HG03378 (cell line): ENCODE results near the gene TMPRSS9.
"Not testable (repeated sequence)": the region's sequence is repeated elsewhere in the genome, so short reads cannot be mapped to it uniquely, and the experiment has no call there.

ENCODE experiments used
- ATAC-seq: cut with Tn5 transposase; IDR thresholded peaks from one replicate; pipeline ENCODE4 v1.9.1; 2021; ENCODE audit warnings: mild to moderate bottlenecking, moderate library complexity; ENCODE audit not compliant: unreplicated experiment

TMPRSS9 gene

DNA sequence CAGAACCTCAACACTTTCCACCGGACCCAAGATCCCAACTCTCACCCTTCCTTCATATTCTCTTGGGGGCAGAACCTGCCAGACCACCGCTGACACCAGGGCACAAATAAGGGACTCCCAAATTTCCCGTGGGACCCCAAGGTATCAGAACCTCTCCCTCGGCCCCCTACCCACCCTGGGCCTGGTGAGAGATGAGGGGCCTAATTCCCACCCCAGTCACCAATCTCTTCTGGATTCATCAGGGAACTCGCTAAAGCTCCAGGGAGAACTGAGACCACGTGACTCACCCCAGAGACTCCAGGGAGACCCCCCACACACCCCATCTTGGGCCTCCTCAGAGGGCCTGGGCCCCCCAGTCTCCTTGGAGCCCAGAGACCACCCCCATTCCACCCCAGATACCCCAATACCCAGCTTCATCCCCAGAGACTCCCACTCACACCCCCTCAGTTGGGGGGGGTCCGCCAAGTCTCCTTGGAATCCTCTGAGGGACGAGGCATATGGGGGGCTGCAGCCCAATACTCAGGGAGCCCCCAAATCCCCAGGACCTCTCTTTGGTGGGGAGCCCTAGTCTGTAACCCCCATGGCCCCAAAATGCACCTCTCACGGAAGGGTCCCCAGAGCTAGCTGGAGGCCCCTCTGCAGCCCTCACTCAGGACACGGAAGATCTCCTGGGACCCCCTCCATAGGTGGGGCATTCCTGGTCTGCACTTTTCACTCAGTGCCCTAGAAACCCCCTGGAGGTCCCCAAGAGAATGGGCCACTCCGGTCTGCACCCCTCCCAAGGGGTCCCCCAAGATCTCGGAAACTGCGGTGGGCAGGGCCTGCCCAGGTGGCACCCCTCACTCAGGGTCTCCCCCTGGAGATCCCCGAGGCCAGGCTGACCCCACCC, 95.1 kb downstream of the TMPRSS9 start:
- ATAC-seq, result no peak

DNA sequence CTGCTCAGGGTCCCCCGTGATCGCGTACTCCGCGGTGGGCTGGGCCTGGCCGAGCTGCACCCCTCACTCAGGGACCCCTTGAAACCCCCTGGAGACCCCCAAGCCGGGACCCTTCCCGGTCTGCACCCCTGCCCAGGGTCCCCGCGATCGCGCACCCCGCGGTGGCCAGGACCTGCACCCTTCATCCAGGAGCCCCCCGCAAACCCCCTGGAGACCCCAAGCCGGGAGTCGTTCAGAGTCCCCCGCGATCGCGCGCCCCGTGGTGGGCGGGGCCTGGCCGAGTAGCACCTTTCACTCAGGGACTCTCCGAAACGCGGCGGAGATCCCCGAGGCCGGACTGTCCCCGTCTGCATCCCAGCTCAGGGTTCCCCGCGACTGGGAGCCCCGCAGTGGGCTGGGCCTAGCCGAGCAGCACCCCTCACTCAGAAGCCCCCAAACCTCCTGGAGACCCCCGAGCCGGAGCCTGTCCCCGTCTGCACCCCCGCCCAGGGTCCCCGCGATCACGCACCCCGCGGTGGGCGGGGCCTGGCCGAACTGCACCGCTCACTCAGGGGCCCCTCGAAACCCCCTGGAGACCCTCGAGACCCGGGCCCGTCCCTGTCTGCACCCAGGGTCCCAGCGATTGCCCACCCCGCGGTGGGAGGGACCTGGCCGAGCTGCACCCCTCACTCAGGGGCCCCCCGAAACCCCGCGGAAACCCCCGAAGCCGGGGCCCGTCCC, 95.9 kb downstream of the TMPRSS9 start:
- ATAC-seq, result no peak

DNA sequence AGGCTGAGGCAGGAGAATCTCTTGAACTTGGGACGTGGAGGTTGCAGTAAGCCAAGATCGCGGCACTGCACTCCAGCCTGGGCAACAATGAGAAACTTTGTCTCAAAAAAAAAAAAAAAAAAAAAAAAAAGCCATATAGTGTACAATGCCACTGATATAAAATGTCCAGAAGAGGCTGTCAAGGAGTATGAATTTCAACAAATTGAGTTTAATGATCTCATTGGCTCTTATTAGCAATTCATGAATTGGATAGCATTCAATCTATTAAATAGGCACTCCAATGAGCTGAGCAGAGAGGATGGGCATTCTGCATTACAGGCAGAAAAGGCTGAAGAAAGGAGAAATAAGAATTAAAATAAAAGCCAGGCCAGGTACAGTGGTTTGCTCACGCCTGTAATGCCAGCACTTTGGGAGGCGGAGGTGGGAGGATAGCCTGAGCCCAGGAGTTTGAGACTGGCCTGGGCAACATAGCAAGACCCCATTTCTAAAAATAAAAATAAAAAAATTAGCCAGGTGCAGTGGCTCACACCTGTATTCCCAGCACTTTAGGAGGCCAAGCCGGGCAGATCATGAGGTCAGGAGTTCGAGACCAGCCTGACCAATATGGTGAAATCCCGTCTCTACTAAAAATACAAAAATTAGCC, 97.5 kb downstream of the TMPRSS9 start:
- no peak for ATAC-seq

DNA sequence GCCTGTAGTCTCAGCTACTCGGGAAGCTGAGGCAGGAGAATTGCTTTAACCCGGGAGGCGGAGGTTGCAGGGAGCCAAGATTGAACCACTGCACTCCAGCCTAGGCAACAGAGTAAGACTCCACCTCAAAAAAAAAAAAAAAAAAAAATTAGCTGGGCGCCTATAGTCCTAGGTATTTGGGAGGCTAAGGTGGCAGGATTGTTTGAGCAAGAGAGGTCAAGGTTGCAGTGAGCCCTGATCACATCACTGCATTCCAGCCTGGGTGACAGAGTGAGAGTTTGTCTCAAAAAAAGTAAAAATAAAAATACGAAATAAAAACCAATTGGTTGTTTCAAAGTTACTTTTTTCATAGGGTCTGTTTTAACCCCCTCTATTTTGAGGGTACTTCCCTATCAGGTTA, 98.0 kb downstream of the TMPRSS9 start:
- no peak for ATAC-seq

DNA sequence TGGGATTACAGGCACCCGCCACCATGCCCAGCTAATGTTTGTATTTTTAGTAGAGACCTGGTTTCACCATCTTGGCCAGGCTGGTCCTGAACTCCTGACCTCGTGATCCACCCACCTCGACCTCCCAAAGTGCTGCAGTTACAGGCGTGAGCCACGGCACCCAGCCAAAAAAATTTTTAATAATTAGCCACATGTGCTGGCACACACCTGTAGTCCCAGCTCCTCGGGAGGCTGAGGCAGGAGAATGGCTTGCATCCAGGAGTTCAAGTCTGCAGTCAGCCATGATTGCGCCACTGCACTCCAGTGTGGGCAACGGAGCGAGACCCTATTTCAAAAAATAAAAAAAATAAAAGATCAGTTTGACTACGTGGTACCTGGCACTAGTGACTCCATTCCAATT, 98.7 kb downstream of the TMPRSS9 start:
- not testable (repeated sequence) for ATAC-seq

DNA sequence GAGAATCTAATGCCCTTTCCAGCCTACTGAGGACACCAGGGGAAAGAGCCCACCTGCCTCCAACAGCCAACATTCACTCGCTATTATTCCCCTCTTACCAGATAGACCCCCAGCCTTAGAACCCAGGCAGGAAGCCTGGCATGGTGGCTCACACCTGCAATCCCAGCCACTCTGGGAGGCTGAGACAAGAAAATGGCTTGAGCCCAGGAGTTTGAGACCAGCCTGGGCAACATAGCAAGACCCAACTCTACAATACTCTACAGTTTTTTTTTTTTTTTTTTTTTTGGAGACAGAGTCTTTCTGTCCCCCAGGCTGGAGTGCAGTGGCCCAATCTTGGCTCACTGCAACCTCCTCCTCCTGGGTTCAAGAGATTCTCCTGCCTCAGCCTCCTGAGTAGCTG, 100.2 kb downstream of the TMPRSS9 start:
- ATAC-seq, result no peak

DNA sequence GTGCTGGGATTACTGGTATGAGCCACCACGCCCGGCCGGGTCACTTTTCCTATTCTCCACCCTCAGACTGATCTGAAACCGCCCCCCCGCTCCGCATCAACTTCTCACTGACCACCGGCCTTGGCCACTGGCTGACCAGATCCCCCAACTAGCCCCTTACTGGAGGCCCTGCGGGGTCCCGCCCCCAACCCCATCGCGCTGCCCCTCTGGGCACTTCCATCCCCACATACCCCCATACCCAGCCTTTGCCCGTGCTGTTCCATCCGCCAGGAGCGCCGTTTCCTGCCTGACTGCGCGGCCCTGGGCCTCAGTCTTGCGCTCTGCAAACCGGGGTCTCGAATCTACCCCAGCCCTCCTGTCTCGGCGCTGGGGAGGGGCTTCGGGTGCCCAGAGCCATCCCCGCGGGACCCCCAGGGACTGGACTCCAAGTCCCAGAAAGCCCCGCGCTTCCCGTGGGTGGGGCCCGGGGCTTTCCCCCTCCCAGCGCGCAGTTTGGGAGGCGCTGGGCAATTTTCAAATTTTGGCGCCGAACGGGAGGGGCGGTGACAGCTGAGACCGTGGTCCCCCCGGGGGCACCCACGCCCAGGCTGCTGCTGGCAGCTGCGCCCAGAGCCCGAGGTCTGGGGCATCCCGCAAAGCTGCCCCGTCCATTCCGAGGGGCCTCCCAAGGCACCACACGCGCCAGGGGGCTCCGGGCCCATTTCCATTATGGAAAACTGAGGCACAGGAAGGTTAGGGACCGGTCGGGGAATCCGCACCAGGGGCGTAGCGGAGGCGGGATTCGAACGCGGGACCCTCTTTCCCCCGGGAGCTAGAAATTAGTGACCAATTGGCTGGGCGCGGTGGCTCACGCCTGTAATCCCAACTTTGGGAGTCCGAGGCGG, 101.9 kb downstream of the TMPRSS9 start:
- no peak for ATAC-seq

DNA sequence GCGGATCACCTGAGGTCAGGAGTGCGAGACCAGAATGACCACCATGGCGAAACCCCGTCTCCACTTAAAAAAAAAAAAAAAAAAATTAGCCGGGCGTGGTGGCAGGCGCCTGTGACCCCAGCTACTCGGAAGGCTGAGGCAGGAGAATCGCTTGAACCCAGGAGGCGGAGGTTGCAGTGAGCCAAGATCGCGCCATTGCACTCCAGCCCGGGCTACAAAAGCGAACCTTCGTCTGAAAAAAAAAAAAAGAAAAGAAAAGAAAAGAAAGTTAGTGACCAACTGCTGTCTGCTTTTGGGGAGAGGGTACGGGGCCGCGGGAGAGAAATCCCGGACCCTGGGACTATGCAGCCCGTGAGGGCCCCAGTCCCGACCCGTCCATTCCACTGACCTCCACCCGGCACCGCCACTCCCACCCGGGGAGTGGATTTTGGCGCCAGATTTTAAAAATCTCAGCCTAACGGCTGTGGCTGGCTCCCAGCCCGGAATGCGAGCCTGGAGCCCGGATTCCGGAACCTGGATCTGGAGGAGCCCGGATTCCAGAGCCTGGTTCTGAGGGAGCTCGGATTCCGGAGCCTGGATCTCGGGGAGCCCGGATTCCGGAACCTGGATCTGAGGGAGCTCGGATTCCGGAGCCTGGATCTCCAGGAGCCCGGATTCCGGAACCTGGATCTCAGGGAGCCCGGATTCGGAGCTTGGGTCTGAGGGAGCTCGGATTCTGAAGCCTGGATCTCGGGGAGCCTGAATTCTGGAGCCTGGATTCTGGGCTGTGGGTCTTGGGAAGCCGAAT, 102.8 kb downstream of the TMPRSS9 start:
- no peak for ATAC-seq

DNA sequence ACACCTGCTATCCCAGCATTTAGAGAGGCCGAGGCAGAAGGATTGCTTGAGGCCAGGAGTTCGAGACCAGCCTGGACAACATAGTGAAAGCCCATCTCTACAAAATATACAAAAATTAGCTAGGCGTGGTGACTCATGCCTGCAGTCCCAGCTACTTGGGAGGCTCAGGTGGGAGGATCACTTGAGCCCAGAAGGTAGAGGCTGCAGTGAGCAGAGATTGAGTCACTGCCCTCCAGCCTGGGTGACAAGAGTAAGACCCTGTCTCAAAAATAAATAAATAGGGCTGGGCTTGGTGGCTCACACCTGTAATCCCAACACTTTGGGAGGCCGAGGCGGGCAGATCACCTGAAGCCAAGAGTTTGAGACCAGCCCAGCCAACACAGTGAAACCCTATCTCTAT, 103.6 kb downstream of the TMPRSS9 start:
- not testable (repeated sequence) for ATAC-seq

DNA sequence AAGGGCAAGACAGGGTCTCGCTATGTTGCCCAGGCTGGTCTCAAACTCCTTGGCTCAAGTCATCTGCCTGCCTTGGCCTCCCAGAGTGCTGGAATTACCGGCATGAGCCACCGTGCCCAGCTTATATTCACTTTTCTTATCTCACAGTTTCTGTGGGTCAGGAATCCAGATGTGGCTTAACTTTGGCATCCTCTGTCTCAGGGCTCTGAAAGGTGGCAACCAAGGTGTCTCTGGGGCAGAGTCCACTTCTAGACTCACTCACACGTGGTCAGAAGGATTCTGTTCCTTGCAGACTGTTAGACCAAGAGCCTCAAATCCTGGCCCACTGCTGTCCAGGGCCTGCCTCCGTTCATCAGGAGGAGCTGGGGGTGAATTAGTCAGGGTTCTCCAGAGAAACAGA, 104.3 kb downstream of the TMPRSS9 start:
- ATAC-seq, result no peak

DNA sequence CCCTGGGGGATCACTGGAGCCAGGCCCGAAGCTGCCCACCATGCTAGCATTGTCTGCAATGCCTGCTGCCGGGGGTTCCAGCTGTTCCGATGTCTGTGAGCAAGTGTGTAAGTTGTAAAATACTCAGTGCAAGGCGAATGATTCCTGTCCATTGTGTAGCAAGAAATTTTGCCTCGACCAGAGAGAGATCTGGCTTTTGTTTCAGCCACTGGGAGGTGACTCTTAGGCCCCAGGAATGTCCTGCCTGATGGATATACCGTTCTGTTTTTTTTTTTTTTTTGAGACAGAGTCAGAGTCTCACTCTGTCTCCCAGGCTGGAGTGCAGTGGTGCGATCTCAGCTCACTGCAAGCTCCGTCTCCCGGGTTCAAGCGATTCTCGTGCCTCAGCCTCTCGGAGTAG, 108.5 kb downstream of the TMPRSS9 start:
- ATAC-seq, result no peak

DNA sequence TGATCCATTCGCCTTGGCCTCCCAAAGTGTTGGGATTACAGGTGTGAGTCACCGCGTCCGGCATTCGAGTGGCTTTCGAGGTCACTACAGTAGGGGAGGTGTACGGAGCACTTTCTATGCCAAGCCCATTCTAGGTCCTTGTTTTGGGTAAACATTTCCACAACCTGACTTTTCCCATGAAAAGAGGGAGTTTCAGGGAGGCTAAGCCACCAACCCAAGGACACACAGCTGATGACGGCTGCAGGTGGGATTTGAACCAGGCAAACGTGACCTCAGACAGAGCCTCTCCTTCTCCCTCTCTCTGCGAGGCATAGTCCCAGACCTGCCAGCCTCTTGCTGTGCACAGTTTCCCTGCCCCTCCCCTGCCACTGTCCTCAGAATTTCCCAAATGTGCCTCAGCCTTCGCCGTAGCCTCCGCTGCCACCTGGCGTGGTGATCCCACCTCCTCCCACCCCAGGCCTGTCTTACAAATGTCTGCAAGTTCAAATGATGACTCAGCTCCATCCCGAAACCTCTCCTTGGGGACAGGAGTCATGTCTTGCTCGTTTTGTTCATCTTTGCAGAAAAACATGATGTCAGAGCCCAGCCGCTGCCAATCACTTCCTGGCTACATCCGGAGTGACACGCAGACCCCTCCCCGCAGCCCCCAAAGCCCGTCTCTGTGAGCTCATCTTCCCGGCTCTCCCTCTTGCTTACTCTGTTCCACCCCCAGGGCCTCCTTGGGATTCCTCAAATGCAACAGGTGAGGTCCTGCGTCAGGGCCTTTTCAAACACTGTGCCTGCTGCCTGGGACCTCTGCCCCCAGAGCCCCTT, 109.2 kb downstream of the TMPRSS9 start:
- no peak for ATAC-seq

DNA sequence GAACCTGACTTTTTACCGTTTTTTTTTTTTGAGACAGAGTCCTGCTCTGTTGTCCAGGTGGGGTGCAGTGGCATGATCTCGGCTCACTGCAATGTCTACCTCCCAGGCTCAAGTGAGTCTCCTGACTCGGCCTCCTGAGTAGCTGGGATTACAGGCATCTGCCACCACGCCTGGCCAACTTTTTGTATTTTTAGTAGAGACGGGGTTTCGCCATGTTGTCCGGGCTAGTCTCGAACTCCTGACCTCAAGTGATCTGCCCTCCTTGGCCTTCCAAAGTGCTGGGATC, 109.8 kb downstream of the TMPRSS9 start:
- ATAC-seq, result not testable (repeated sequence)

DNA sequence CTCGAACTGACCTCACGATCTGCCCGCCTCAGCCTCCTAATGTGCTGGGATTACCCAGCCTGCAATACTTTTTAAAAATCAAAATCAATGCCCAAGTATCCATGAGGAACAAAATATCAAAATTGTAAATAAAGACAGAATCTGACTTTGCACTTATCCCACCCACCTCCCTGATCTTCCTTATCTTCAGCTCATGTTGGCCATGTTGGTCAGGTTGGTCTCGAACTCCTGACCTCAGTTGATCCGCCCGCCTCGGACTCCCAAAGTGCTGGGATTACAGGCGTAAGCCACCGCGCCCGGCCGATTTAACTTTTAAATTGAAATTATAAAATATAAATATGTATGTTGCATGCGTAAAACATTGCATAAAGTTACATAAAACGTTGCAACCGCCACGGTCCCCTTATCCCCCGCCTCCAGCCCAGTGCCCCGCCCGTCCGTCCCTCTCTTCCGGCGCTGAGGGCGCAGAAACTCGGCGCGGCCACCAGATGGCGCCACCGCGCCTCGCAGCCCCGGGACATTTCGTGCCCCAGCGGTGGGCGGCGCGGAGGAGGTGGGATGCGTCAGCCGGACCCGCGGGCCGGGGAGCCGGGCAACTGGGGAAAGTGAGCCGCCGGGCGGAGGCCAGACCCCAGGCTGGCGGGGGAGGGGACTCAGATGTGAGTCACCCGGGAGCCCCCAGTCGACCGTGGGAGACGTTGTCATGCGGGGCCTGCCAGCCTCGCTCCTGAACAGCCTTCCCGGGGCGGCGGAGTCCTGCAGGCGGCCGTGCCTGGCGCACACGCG, 114.4 kb downstream of the TMPRSS9 start:
- ATAC-seq, result no peak

DNA sequence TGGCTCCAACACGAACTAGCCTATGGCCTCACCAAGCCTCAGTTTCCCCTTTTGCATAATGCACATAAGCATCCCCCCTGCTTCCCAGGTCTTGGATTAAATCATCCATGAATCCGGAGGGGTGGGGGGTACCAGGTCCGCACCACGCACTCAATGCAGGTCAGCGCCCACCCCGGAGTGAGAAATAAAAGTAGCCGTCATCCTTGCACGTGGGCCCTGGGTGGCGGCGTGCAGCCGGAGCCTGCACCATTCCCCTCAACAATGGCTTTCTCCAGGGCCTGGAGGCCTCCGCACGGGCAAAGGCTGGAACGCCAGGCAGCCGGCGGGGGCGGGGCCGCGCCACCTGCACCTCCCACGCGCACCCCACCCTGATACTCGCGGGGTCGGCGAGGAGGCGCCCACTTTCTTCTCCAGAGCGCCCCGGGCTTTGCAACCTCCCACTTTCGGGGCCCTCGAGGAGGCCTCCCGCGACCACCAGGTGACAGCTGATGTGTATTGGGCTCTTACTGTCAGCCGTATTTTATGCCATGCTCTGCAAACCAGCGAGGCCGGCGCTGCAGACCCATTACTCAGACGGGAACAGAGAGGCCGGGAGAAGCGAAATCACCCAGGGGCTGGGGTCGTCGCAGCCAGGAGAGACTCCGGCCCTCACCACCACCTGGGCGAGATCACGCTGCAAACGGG, 115.1 kb downstream of the TMPRSS9 start:
- ATAC-seq, result no peak
